ENCODE results near the gene PCGF3.

Gene PCGF3

GRCh38 chr4:687048-687970 lies 18.3 kb upstream of the PCGF3 start:
- TF ChIP-seq FOXM1 (IDR thresholded peaks at IDR 0.05; ENCODE audit: borderline replicate concordance, low read depth) (no peak), EGR1 (IDR thresholded peaks at IDR 0.05) (no peak), NFIC (IDR thresholded peaks at IDR 0.05) (no peak), CREB1 (IDR thresholded peaks at IDR 0.05; ENCODE audit: low read depth) (no peak), ZBTB7A (IDR thresholded peaks at IDR 0.05; ENCODE audit: low read depth) (no peak), TEAD4 (IDR thresholded peaks at IDR 0.05) (no peak), RAD21 (IDR thresholded peaks at IDR 0.05; ENCODE audit: low read depth) (no peak), USF1 (IDR thresholded peaks at IDR 0.05) (no peak), YY1 (IDR thresholded peaks at IDR 0.05; ENCODE audit: low read depth) (no peak), TAF1 (IDR thresholded peaks at IDR 0.05; ENCODE audit: low read depth) (no peak), CEBPB (IDR thresholded peaks at IDR 0.05) (no peak), EP300 (IDR thresholded peaks at IDR 0.05; ENCODE audit: borderline replicate concordance) (no peak), MAX (IDR thresholded peaks at IDR 0.05) (no peak), REST (IDR thresholded peaks at IDR 0.05; ENCODE audit: low read depth) (no peak), TCF12 (IDR thresholded peaks at IDR 0.05; ENCODE audit: low read depth) (no peak)

- no peak for TF ChIP-seq TEAD4 (IDR thresholded peaks at IDR 0.05)
- no peak for TF ChIP-seq FOXM1 (IDR thresholded peaks at IDR 0.05; ENCODE audit: borderline replicate concordance, low read depth)
- TF ChIP-seq YY1 (IDR thresholded peaks at IDR 0.05; ENCODE audit: low read depth) = no peak
- no peak for TF ChIP-seq NFIC (IDR thresholded peaks at IDR 0.05)
- TF ChIP-seq EGR1 (IDR thresholded peaks at IDR 0.05) = no peak
- TF ChIP-seq REST (IDR thresholded peaks at IDR 0.05; ENCODE audit: low read depth) = no peak
- no peak for TF ChIP-seq MAX (IDR thresholded peaks at IDR 0.05)
- no peak for TF ChIP-seq CREB1 (IDR thresholded peaks at IDR 0.05; ENCODE audit: low read depth)
- no peak for TF ChIP-seq USF1 (IDR thresholded peaks at IDR 0.05)
- no peak for TF ChIP-seq TAF1 (IDR thresholded peaks at IDR 0.05; ENCODE audit: low read depth)
These were observed 17.4 kb upstream of the PCGF3 start for GRCh38 chr4:687971-688853.

GRCh38 chr4:688854-689681 lies 16.6 kb upstream of the PCGF3 start, which contains the start of gene SLC49A3:
TSS of gene SLC49A3 (minus strand) at chr4:689151. CDS start at chr4:689127, 24 bp downstream.
- TF ChIP-seq NFIC (IDR thresholded peaks at IDR 0.05) (no peak), FOXM1 (IDR thresholded peaks at IDR 0.05; ENCODE audit: borderline replicate concordance, low read depth) (no peak), YY1 (IDR thresholded peaks at IDR 0.05; ENCODE audit: low read depth) (no peak), REST (IDR thresholded peaks at IDR 0.05; ENCODE audit: low read depth) (no peak), CREB1 (IDR thresholded peaks at IDR 0.05; ENCODE audit: low read depth) (no peak), TAF1 (IDR thresholded peaks at IDR 0.05; ENCODE audit: low read depth) (no peak), ZBTB7A (IDR thresholded peaks at IDR 0.05; ENCODE audit: low read depth) (no peak), EGR1 (IDR thresholded peaks at IDR 0.05) (no peak)
